ENCODE measurements around the gene GALNTL6.
"Not testable (repeated sequence)": the region's sequence is repeated elsewhere in the genome, so short reads cannot be mapped to it uniquely, and the experiment has no call there.

GALNTL6 gene

GRCh38 chr4:173041482-173041881, 1228.3 kb downstream of the GALNTL6 start:
- no peak for DNase-seq

GRCh38 chr4:173042139-173042538, 1228.9 kb downstream of the GALNTL6 start:
- not testable (repeated sequence) for DNase-seq

GRCh38 chr4:173044340-173044739, 1231.1 kb downstream of the GALNTL6 start:
- DNase-seq = no peak

- DNase-seq = no peak
Observed at GRCh38 chr4:173045571-173045970, 1232.4 kb downstream of the GALNTL6 start.

- DNase-seq = no peak
Observed at GRCh38 chr4:173046144-173046543, 1232.9 kb downstream of the GALNTL6 start.

- peak; percentile 57 for DNase-seq
Observed at GRCh38 chr4:173046818-173047217, 1233.6 kb downstream of the GALNTL6 start.

- DNase-seq = no peak
Observed at GRCh38 chr4:173051232-173051631, 1238.0 kb downstream of the GALNTL6 start.

- DNase-seq = no peak
Observed at GRCh38 chr4:173051716-173052115, 1238.5 kb downstream of the GALNTL6 start.

- DNase-seq = no peak
Observed at GRCh38 chr4:173052439-173052838, 1239.2 kb downstream of the GALNTL6 start.

GRCh38 chr4:173056271-173056670, 1243.1 kb downstream of the GALNTL6 start:
- DNase-seq = no peak

- DNase-seq = peak; percentile 88
Observed at GRCh38 chr4:173056710-173057109, 1243.5 kb downstream of the GALNTL6 start.

GRCh38 chr4:173057442-173057841, 1244.2 kb downstream of the GALNTL6 start:
- DNase-seq = peak; percentile 60

GRCh38 chr4:173057901-173058300, 1244.7 kb downstream of the GALNTL6 start:
- DNase-seq = peak; percentile 18

- no peak for DNase-seq
Observed at GRCh38 chr4:173061160-173061559, 1248.0 kb downstream of the GALNTL6 start.

- no peak for DNase-seq
Observed at GRCh38 chr4:173073939-173074500, 1260.8 kb downstream of the GALNTL6 start.

GRCh38 chr4:173074501-173074946, 1261.3 kb downstream of the GALNTL6 start:
- DNase-seq = no peak

GRCh38 chr4:173076903-173077634, 1263.9 kb downstream of the GALNTL6 start:
- DNase-seq = no peak

GRCh38 chr4:173088144-173088543, 1274.9 kb downstream of the GALNTL6 start:
- DNase-seq = no peak
